Endothelial cell of umbilical vein (primary cell): ENCODE results near the gene DGLUCY.

Source experiments
- EZH2 ChIP-seq: IDR thresholded peaks from 2 replicates; pipeline ENCODE4 v1.6.1; 2012; ENCODE audit warnings: borderline replicate concordance, low read depth, mild to moderate bottlenecking, moderate library complexity, low read length, inconsistent platforms; ENCODE audit not compliant: severe bottlenecking
- FOS ChIP-seq: IDR thresholded peaks from 2 replicates; pipeline ENCODE4 v1.6.1; 2011; ENCODE audit warnings: mild to moderate bottlenecking, low read length, moderate library complexity, borderline replicate concordance; ENCODE audit not compliant: insufficient read depth
- POLR2A ChIP-seq: IDR thresholded peaks from 2 replicates; pipeline ENCODE4 v1.6.1; 2012; ENCODE audit warnings: low read depth, mild to moderate bottlenecking, control low read depth, low read length
- POLR2AphosphoS5 ChIP-seq: IDR thresholded peaks from 2 replicates; pipeline ENCODE4 v1.6.1; 2012; ENCODE audit warnings: low read depth, mild to moderate bottlenecking, control low read depth, low read length, moderate library complexity; ENCODE audit not compliant: insufficient read depth
- TF ChIP-seq, protein P1 (sequence below), 2 donors: IDR thresholded peaks; 1 replicate in 1 of 2; 2 replicates in 1 of 2; pipeline ENCODE4 v1.5.1; 2011; ENCODE audit warnings: low read length in 2 of 2, mild to moderate bottlenecking in 2 of 2, moderate library complexity in 2 of 2, control low read depth in 1 of 2, inconsistent platforms in 1 of 2, low read depth in 1 of 2; ENCODE audit not compliant: insufficient read depth in 1 of 2; ENCODE audit errors: extremely low read depth in 1 of 2

DNA sequence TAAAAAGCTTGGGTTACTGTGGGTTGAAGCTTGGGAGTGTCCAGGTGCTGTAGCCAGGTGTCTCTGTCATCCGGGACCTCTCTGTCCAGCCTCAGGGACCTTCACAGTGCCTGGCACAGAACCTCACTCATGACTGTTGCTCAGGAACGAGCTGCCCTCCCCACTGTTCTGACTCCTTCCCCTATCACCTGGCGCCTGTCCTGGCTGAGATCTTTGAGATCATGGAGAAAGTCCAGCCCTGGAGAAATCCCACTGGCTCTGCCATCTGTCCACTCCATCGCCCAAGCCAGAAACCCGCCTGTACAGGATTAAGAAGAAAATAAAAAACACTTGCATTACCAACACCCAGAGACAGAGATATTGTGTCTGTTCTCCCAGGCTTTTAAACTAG is 53.5 kb downstream of the DGLUCY start:
- TF ChIP-seq POLR2AphosphoS5, result no peak
- TF ChIP-seq, protein P1, sequence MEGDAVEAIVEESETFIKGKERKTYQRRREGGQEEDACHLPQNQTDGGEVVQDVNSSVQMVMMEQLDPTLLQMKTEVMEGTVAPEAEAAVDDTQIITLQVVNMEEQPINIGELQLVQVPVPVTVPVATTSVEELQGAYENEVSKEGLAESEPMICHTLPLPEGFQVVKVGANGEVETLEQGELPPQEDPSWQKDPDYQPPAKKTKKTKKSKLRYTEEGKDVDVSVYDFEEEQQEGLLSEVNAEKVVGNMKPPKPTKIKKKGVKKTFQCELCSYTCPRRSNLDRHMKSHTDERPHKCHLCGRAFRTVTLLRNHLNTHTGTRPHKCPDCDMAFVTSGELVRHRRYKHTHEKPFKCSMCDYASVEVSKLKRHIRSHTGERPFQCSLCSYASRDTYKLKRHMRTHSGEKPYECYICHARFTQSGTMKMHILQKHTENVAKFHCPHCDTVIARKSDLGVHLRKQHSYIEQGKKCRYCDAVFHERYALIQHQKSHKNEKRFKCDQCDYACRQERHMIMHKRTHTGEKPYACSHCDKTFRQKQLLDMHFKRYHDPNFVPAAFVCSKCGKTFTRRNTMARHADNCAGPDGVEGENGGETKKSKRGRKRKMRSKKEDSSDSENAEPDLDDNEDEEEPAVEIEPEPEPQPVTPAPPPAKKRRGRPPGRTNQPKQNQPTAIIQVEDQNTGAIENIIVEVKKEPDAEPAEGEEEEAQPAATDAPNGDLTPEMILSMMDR (IDR thresholded peaks at IDR 0.05; ENCODE audit: extremely low read depth in 1 of 2, insufficient read depth in 1 of 2, low read depth in 1 of 2, low read length in 2 of 2), result no peak
- no peak for TF ChIP-seq POLR2A
- no peak for TF ChIP-seq FOS
- TF ChIP-seq EZH2, result no peak
